ENCODE data around the gene LRRC4C.
A peak's percentile ranks its signal among the peaks of the same experiment; 100 is the strongest.
"Not testable (repeated sequence)": the region's sequence is repeated elsewhere in the genome, so short reads cannot be mapped to it uniquely, and the experiment has no call there.

Gene LRRC4C

DNA sequence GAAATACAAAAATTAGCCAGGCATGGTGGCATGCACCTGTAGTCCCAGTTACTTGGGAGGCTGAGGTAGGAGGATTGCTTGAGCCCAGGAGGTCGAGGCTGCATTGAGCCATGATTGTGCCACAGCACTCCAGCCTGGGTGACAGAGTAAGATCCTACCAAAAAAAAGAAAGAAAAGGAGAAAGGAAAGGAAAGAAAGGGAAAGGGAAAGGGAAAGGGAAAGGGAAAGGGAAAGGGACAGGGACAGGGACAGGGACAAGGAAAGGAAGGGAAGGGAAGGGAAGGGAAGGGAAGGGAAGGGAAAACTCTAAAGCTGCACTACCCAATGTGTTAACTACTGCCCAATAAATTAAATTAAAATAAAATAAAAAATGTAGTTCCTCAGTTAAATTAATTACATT, 601.7 kb downstream of the LRRC4C start:
- not testable (repeated sequence) for DNase-seq

DNA sequence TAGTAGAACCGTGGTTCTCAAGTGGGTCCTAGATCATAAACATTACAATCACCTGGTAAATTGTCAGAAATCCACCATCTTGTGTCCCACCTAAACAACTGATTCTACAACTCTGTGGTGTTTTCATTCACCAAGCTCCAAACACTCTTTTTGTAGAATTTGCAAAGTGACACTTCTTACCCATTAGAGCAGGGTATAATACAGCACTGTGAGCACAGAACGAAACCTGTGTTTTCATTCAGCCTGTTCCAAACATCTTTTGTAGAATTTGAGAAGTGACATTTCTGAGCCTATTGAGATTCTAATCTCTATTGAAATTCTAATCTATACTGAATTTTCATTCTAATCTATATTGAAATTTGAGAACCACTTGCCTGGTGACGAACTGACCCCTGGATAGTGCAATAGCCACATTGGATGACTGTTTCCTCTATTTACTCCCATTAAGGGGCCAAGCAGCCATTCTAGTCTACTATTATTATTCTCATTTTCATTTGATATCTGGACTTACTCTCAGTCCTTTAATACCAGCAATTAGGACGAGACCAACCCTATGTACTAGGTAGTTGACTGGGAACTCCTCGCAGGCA, 616.6 kb downstream of the LRRC4C start:
- DNase-seq, result no peak

DNA sequence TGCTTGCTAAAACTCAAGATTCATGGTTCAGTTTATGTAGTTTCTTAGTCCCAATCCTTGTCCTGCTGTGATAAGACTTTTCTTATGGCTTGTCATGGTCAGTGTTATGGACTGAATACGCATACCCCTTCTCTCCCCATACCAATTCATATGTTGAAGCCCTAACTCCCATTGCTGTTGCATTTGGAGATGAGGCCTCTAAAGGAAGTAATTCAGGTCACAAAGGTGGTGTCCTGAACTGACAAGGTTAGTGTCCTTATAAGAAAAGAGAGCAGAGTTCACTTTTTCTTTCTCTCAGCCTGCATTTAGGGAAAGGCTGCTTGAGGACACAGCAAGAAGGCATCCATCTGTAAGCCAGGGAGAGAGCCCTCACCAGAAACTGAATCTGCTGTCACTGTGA, 618.2 kb downstream of the LRRC4C start:
- DNase-seq, result no peak

DNA sequence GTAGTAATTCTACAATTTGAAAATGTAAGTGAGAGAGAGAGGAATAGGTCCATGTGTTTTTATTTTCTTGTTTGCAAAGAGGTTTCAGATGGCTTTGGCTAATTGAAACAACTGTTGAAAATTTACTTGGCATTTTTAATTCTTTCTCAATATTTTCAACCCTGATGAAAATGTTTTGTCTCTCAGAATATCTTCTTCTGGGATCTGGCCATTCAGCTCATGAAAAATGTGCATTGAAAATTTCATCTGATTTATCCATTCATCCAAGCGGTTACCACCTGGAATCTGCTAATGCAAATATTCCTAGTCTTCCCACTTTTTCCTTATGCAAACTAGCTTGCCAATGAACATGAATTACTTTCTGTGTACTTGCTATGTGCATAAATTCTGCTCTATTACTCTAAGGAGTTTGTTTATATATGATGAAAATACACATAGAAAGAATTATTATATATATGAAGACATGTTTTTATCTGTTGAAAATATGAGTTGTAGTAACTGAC, 621.2 kb downstream of the LRRC4C start:
- no peak for DNase-seq

DNA sequence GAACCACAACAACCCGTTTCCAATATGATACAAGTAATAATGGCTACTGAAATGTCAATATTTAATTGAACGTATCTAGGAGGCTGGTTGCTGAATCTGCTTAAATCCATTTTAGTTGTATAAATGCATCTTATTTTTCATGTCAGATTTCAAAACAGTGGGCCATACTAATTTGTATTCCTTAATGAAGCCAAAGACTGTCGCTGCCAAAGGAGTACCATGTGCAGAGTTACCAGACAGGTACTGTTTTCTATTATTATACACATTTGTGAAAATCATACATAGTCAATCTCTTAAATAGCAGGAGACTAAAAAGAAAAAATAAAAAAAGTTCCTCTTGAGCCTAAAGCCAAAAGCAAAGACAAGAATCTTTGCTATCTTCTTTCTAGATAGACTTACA, 632.3 kb downstream of the LRRC4C start:
- DNase-seq, result no peak

DNA sequence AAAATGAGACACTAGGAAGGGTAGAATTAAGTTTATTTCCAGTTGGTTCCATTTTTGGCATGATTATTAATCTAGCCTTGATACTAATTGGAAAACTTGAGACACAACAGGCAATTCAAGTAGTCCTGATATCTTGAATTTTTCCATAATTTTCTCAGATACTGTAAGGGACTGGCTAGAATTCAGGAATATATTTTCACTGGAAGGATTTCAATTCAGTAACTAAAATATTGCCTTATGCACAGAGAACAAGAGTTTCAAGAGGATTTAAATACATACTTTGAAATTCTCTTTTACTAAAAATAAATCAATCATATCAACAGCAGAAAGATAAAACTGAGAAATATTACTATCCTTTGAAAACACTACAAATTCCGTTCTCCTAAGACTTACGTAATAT, 632.9 kb downstream of the LRRC4C start:
- no peak for DNase-seq

DNA sequence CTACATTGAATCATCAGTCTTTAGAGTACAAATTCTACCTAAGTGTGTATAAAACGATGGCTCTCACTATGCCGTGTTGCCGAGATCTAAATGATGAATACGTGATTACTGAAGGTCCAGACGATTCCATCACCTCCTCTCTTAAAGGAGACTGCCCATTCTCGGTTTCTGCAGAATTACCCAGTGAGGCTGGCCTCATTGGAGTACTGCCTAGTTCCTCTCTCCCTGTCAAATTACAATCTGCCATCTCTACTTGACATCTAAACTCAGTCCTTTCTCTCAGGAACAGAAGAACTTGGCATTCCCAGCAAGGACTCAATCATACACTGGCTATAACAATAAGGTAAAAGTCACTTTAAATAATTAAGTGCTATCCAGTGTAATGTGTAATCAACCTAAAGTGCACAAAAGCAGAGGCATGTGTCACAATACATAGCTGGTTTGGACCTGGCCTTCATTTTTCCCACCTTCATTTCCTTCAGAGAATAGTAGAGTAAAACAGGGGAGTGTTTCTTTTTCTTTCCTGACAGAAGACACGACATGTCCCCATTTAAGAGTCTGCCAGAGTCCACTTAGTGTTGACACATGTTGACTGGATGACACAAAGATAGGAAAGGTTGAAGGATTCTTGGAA, 634.1 kb downstream of the LRRC4C start:
- no peak for DNase-seq

DNA sequence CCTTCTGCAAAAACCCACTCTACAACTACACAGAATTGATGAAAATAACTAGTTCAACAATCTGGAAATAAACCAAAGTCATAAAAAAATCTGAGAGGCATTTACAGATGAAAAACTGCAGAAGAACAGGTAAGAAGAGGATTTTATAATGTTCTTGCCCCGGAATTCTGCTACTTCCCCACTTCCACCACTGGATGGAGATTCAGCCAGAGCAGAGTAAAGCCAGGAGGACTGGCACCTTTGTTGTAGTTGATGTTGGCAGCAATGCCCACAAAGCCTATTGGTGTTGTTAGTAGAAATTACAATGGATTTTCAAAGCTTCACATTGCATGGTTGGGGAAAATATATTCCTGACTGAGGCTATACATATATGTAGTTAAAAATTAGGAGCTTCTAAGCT, 640.2 kb downstream of the LRRC4C start:
- no peak for DNase-seq

DNA sequence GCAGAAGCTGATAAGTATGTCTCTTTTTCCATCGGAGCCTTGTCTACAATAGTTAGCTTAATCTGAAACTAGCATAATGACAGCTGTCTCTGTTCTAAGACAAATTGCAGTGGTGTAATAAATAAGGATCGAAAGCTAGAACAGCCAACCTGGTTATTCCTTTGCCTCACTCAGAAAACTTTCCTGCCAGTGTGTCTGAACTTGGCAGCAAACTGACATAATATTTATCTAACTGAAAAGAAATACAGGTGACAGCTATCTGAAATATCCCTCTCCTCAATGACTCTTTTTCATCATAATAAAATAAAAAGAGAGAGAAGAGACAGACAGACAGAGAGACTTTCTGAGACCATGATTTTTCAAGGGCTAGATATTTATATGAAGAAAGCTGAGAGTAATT, 642.5 kb downstream of the LRRC4C start:
- no peak for DNase-seq

DNA sequence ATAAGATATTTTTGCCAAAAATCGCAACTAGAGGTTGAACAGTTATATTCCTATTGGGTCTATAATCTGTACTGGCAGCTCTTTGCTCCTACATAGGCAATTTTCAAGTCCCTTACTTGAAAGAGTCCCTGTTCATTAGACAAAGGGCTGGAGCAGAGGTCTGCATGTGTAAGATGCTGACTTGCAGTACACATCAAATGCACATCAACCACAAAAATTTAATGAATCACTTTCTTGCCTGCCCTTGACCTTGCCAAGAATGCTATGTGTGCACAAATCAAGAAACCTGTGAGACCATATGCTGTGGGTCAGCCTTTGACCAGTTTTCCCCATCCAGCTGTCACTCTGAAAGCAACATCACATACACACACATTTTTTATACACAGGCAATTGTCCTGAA, 661.5 kb downstream of the LRRC4C start:
- no peak for DNase-seq

DNA sequence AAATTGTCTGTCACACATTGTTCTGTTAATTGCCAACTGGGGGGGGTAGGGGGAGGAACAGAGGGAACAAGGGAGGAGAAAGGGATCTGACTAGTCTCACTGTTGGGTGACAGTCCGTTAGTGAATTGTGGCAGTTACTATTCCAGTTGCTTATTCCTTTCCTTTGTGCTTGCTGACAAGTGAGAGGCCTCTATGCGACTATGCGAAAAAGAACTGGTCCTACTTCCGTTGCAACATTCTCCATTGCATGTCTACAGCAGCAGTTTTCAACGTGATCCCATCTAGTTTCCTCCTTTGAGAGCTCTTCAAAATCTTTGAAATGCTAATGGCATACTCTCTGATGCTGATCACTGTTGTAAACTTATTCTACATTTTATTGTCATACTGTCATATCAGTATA, 672.2 kb downstream of the LRRC4C start:
- DNase-seq, result no peak

DNA sequence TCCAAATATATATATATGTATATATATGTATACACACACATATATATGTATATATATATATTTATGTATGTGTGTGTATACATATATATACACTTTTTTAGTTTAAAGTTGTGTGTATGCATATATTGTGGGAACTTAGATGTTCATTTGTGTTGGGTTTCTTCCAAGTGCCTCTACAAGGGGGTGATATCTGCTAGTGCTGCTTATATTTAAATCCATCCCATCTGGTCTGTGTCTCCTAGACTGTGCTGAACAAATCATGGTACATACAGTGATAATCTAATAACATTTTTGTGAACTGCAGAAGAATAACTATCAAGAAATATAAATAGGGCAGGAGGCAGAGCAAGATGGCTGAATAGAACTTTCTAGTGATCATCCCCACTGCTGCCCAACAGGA, 696.4 kb downstream of the LRRC4C start:
- no peak for DNase-seq

DNA sequence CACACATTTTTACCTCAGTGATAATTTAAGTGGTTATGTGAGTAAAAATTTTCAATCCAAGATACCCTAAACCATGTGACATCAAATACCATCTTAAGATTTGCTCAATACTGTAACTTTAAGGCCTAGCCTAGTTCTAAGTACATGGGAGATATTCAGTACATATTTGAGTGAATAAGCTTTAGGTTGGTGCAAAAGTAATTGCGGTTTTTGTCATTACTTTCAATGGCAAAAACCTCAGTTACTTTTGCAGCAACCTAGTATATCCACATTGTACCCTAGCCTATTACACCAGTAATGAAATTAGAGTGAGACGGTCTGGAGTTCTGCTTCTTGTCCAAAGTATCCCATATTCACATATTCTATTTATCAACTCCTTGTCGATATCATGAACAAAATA, 700.1 kb downstream of the LRRC4C start:
- DNase-seq, result no peak

DNA sequence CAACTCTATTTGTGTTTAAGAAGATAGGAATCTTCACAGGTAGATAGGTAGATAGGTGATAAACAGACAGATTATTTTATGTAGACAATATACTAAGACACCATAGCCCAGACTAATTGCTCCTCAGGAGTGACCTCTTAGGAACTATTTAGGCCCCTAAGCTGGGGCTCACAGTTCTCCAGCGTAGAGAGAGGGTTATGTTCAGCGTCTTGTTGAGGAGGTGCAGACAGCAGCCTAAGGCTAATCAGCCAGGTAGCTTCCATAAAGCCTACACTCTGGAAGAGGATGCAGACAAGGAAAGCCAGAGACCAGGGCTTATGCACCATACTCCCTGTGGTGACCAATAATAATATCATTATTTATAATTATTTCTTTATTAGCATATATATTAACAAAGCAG, 705.2 kb downstream of the LRRC4C start:
- DNase-seq, result no peak

DNA sequence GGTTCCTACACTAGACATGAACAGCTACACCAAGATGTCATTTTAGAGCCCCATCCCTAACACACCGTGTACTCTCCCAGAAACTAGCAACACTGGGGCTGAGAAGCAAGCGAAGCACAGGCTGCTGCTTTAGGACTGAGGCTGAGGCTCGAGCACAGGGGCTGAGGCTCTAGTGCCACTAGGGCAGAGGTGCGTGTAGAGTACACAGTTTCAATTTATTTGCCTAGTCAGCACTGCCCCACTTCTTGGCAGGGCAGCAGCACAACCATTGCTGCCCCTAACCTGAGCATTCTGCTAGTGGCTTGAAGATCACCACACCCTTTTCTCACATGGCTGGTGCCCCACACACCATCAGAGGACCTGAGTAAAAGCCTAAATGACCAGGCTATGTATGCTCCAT, 713.2 kb downstream of the LRRC4C start:
- no peak for DNase-seq

DNA sequence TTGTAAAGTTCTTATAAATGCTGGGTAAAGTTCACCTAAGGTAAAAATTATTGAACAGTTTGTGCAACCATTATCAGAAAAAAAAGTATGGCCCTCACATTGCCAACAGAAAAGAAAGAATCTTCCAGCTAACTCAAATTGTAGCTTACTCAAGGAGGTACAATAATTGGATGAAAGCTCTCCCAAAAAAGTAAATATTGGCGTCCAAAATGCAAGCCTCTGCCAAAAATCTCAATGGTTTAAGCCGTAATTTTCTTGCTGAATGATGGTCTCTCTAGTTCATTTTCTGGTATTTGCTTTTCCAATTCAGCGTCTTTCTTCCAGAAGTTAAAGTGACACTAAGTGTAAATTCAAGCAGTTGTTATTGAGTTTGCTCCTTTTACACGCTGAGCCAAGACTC, 727.3 kb downstream of the LRRC4C start:
- DNase-seq, result no peak

DNA sequence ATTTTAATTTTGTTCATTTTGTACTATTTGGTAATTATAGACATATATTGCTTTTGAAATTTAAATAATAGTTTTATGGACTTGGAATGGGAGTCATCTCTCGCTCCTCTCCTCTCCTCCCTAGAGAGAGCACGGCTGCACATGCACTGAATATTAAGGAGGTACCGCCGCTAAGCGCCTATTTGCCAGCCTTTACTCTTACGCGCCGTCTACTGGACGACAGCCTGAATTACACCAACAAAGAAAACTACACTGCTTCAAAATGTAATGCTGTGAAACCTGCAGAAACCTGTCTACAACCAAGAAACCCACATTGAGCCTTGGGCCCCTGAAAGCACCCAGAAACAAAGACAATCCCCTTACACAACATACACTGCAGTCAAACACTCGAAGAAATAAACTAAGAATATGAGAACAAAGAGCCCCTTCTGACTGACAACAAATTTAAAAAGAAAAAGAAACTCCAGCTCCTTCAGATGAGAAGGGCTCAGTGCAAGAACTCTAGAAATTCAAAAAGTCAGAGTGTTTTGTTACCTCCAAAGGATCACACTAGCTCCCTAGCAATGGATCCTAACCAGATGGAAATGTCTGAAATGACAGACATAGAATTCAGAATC, 737.2 kb downstream of the LRRC4C start:
- DNase-seq, result peak in 2 of 3 experiments; percentile 3 to 50

DNA sequence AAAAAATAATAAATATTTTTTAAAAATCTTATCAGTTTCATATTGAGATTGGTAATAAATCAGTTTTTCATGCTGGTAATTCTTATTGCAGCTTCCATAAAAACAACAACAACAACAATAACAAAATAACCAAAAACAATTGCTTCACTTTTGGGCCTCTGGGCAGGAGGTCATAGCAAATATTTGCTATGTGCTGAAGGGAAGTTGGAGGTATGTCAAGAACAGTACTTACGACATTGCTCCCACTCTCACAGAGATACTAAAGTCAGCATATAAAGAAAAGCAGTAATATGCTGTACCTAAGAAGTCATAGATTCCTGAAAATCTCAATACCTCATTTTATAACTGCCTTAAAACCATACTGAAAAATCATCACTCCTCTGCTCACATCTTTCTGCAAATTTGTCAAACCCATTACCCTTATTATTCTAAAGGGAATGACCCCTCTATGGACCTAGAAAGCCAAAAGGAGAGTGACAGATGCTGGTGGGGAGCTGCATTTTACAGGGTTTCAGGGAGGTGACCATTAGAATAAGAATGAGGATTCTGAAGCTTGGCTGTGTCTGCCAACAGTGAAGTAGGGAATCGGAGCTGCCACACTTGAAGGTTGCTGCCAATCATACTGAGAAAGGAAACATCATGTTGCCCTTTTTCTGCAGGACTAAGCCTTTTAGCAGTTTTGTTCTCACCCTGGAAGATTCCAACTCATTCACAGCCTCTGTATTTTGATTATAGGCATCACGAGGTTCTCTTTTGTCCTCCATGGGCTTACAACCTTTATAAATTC, 742.9 kb downstream of the LRRC4C start:
- DNase-seq, result no peak

DNA sequence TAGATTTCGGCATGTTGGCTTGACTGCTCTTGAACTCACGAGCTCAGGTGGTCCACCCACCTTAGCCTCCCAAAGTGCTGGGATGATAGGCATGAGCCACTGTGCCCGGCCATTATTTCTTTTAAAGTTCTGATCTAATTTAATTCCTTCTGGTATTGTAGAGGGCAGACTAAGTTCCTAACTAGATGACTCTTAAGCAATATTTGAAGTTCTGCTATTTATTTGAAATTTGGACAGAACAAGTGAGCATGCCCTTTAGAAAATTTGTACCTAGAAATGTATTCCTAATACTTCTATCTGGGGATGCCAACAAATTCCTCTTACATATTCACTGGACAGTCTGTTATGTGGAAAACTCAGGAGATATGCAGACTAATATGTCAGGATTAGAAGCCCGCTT, 746.4 kb downstream of the LRRC4C start:
- no peak for DNase-seq

DNA sequence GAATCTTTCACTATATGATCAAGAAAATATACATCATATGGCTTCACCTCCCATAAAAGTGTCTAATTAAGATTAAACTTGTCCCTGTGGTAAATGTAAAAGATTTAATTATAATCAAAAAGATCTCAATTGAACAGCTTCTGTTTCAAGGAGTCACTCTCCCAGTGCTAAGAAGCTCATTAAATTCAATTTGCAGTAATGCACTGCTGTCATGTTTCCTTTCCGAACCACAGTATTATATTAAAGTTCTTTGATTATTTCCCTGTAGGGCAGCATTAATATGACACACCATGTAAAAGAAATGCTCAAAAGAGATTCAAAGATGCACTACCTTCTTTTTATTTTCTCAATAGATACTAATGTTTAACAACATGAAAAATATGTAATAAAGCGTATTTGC, 758.4 kb downstream of the LRRC4C start:
- DNase-seq, result no peak

DNA sequence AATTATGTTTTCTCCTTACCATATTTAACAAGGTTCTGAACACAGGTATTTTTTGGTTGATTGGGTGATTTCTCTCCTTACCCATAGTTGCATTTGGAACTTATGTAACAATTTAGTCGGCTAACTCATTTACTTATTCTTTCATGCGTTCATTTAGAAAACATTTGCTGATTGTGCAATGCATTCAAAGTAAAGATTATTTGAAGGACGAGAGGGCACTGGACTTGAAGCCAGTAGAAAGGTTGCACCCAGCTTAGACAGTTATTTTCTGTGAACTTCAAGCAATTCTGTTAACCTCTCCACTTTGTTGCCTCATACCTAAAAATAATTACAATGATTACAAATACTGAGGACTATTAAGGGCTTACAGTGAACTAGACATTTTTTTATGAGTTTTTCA, 769.6 kb downstream of the LRRC4C start:
- no peak for DNase-seq

DNA sequence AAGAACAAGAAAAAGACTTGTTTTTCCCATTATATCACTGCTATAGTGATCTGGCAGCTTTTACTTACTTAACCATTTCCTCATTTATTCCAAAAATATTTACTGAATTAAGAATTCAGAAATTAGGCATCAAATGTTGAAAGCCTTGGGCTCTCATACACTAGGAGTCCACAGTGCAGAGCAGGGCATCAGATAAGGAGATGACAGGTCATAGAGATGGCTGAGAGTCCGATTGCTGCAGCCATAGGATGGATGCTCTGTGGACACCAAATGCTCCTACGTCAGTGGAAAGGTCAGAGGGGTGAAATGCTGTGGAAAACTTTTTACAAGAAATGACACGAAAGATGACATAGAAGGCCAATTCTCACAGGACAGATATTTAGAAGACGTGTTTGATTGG, 771.1 kb downstream of the LRRC4C start:
- no peak for DNase-seq

DNA sequence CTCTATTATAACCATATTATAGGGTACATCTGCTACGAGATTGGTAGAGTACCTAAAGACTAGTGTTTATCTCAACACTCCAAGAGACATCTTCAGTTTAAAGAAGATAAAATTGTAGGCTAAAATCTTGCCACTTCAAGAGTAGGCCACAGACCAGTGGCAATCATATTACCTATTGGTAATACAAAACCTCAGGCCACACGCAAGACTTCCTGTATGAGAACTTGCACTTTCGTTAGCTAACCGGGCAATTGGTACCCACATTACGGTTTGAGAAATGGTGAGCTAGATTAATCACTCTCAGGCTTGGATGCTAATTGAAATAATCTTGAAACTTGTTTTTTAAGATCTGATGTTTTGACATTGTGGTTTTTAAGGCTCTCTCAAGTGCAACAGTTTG, 772.7 kb downstream of the LRRC4C start:
- DNase-seq, result no peak

DNA sequence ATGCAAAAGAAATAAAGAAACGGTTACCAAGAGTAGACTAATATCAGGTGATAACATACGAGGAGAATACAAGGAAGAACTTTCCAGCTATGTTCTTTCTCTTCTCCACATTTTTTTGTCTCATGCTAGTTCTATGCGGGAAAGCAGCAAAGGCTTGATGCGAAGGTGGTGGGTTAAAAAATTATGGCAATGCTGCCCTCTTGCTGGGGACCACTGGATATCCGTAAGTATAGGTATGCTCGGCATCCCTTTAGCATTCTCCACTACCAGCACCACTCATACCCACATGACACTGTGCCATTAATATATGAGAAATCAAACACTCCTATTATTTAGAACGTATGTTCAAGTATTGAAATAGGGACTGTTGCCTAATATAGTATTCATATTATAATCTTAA, 776.4 kb downstream of the LRRC4C start:
- no peak for DNase-seq

Measured in NCI-H1417 (cell line).